ENCODE data around the gene MGAT4A.

Gene MGAT4A

DNA sequence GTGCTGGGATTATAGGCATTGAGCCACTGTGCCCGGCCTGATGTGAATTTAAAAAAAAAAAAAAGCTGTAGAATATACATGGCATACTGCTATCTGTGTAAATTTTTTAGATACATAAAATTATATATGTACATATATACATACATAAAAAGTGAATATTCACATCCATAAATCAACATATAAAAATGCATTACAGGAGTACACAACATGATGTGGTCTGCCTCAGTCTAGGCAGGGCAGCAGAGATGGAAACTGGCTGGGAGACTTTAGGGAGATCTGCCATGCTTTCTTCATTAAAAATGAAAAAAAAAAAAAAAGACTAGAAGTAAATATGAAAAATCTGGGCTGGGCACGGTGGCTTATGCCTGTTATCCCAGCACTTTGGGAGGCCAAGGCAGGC, 24.3 kb downstream of the MGAT4A start:
- TF ChIP-seq, protein P1, sequence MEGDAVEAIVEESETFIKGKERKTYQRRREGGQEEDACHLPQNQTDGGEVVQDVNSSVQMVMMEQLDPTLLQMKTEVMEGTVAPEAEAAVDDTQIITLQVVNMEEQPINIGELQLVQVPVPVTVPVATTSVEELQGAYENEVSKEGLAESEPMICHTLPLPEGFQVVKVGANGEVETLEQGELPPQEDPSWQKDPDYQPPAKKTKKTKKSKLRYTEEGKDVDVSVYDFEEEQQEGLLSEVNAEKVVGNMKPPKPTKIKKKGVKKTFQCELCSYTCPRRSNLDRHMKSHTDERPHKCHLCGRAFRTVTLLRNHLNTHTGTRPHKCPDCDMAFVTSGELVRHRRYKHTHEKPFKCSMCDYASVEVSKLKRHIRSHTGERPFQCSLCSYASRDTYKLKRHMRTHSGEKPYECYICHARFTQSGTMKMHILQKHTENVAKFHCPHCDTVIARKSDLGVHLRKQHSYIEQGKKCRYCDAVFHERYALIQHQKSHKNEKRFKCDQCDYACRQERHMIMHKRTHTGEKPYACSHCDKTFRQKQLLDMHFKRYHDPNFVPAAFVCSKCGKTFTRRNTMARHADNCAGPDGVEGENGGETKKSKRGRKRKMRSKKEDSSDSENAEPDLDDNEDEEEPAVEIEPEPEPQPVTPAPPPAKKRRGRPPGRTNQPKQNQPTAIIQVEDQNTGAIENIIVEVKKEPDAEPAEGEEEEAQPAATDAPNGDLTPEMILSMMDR (IDR thresholded peaks at IDR 0.05; ENCODE audit: insufficient read depth, low read depth, low read length, missing control alignments) = no peak
- no peak overlapping the region for H3K4me3 ChIP-seq (ENCODE audit: low read depth, low read length)
- no peak for DNase-seq (ENCODE audit: low read depth)

DNA sequence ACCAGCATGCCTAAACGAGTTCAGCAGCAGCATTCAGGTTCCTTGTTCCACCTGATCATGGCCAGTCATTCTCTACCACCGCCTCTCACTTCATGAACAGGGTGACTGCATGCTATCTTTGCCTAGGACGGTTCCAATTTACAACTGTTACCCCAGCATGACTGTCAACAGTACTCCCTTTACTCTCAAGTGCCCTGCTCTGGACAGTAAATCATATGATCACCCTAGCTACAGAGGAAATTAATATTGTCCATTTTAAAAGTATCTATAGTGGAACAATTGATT, 25.7 kb downstream of the MGAT4A start:
- TF ChIP-seq, protein P1 (IDR thresholded peaks at IDR 0.05; ENCODE audit: insufficient read depth, low read depth, low read length, missing control alignments) = no peak
- no peak for DNase-seq (ENCODE audit: low read depth)
- no peak overlapping the region for H3K4me3 ChIP-seq (ENCODE audit: low read depth, low read length)

DNA sequence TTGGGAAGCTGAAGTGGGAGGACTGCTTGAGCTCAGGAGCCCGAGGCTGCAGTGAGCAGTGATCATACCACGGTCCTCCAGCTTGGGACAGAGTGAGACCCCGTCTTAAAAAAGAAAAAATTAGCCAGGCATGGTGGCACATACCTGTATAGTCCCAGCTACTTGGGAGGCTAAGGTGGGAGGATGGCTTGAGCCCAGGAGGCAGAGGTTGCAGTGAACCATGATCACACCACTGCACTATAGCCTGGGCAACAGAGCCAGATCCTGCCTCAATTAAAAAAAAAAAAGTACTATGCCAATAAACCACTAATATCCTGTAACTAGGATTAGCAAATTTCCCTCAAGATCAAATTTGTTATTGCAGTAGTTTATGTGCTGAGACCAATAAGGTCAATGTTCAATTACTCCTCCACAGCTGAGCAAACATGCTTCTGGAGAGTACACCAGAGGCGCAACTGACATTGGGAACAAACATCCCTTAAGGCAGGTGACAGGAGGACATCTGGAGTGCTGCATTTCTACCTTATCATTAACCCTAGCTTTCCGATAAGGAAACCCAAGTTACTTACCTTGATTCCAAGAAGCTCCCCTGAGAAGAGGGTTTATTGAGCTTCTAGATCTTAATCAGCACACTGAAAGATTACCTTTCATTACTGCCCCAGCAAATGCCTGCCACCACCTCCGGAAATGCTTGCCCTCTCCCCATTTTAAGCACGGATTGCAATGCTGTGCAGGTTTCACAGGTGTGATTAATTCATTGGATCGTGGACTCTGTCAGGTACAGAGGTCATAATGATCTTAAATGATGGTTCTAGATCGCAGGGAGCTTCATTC, 26.2 kb downstream of the MGAT4A start:
- TF ChIP-seq, protein P1 (IDR thresholded peaks at IDR 0.05; ENCODE audit: insufficient read depth, low read depth, low read length, missing control alignments) = no peak
- H3K4me3 ChIP-seq (ENCODE audit: low read depth, low read length) = no peak overlapping the region
- no peak for DNase-seq (ENCODE audit: low read depth)

DNA sequence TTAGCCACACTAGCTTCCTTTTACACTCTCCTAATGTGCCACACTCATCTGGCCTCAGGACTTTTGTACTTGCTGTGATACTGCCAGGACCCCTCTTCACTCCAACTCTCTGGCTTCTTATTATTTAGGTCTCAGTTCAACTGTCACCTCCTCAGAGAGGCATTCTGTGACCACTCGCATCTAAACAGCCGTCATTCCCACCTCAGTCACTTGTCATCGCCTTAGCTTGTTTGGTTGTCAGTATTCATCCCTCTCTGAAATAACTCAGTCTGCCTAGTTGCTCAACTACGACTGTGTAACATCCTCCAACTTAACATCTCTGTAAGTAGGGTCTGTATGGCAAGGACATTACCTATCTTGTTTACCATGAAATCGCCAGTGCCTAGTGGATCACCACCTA, 27.2 kb downstream of the MGAT4A start:
- H3K4me3 ChIP-seq (ENCODE audit: low read depth, low read length) = no peak overlapping the region
- DNase-seq (ENCODE audit: low read depth) = no peak
- TF ChIP-seq, protein P1 (IDR thresholded peaks at IDR 0.05; ENCODE audit: insufficient read depth, low read depth, low read length, missing control alignments) = no peak

DNA sequence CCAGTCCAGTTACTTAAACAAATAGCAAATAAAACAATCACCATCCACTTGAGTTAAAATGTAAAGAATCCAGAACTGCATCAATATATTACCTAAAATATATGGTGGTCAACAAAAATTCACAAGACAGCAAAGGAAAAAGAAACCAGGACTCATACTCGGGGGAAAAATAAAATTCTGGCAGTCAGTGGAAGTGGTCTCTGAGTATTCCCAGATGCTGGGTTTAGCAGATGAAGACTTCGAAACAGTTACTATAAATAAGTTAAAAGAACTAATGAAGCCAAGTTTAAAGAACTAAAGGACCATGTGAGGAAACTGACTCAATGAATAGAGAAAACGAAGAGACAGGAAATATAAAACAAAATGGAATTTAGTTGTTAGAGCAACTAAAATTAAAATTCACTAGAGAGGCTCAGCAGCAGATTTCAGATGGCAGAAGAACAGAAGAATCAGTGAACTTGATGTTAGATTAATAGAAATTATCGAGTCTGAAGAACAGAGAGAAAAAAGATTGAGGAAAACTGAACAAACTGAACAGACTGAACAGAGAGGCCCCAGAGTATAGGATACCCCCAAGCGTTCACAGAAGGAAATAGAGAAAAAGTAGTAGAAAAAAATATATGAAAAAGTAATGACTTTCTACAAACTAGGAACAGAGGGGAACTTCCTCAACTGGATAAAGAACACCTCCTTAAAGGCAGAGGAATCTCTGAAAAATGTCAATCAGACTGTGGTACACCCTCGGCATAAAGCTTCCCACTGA, 27.9 kb downstream of the MGAT4A start:
- DNase-seq (ENCODE audit: low read depth) = no peak
- TF ChIP-seq, protein P1 (IDR thresholded peaks at IDR 0.05; ENCODE audit: insufficient read depth, low read depth, low read length, missing control alignments) = no peak
- H3K4me3 ChIP-seq (ENCODE audit: low read depth, low read length) = no peak overlapping the region

DNA sequence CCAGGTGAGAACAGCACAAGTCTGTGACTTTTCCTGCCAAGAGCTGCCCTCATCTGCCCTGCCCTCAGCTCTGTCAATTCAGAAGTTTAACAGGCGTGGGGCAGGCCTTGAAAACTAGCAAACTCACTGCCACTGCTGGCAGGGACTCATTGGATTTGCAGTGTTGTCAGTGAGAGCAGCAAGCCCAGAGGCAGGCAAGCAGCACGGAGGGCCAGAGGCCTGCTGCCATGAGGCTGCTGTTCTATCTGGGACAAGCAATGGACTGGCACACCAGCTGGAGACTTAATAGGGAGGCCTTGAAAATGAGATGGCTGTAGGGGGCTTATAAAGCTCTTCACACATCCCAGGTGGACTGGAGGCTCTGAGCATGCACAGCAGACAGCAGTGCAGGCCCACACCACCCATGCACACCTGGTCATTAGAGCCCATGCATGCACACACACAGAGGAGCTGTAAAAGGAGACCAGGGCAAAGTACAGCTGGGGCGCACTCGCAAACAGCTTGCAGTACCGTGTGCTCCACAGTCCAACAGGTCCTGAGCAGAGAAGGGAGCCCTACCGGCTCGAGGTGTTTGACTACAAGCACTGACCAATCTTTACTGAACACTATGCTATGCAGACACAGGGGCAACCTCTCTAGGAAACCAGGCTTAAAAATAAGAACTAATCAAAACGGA, 28.7 kb downstream of the MGAT4A start:
- H3K4me3 ChIP-seq (ENCODE audit: low read depth, low read length) = no peak overlapping the region
- no peak for DNase-seq (ENCODE audit: low read depth)
- TF ChIP-seq, protein P1 (IDR thresholded peaks at IDR 0.05; ENCODE audit: insufficient read depth, low read depth, low read length, missing control alignments) = no peak

All from GM12865 (cell line).